ENCODE data around the gene ARHGAP10.

DNA sequence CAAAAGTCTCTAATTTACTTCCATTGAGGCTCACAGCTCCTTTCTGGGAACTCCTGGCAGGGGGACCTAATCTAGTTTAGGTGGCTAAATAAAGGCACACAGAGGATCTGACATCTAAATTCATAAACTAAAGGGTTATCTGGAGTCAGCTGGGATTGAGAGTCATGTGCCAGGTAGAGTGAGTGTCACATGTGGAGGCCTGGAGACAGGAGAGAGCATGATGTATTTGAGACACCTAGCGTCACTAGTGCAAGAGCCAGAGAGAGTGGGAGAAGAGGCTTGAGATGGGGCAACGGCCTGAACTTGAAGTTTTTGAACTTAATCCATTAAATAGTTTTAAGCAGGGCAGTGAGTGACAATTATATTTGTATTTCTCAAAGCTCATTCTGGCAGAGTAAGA is 152.6 kb downstream of the ARHGAP10 start:
- no peak for TF ChIP-seq HDAC2 (IDR thresholded peaks at IDR 0.05)
- TF ChIP-seq, protein P1, sequence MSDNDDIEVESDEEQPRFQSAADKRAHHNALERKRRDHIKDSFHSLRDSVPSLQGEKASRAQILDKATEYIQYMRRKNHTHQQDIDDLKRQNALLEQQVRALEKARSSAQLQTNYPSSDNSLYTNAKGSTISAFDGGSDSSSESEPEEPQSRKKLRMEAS (IDR thresholded peaks at IDR 0.05; ENCODE audit: low read depth, low read length), result no peak
- TF ChIP-seq, protein P2, sequence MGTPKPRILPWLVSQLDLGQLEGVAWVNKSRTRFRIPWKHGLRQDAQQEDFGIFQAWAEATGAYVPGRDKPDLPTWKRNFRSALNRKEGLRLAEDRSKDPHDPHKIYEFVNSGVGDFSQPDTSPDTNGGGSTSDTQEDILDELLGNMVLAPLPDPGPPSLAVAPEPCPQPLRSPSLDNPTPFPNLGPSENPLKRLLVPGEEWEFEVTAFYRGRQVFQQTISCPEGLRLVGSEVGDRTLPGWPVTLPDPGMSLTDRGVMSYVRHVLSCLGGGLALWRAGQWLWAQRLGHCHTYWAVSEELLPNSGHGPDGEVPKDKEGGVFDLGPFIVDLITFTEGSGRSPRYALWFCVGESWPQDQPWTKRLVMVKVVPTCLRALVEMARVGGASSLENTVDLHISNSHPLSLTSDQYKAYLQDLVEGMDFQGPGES (IDR thresholded peaks at IDR 0.05), result no peak
- TF ChIP-seq MXI1 (IDR thresholded peaks at IDR 0.05; ENCODE audit: low read depth, low read length), result no peak
- no peak for TF ChIP-seq CREM (IDR thresholded peaks at IDR 0.05; ENCODE audit: low read depth)
- TF ChIP-seq, protein P3, sequence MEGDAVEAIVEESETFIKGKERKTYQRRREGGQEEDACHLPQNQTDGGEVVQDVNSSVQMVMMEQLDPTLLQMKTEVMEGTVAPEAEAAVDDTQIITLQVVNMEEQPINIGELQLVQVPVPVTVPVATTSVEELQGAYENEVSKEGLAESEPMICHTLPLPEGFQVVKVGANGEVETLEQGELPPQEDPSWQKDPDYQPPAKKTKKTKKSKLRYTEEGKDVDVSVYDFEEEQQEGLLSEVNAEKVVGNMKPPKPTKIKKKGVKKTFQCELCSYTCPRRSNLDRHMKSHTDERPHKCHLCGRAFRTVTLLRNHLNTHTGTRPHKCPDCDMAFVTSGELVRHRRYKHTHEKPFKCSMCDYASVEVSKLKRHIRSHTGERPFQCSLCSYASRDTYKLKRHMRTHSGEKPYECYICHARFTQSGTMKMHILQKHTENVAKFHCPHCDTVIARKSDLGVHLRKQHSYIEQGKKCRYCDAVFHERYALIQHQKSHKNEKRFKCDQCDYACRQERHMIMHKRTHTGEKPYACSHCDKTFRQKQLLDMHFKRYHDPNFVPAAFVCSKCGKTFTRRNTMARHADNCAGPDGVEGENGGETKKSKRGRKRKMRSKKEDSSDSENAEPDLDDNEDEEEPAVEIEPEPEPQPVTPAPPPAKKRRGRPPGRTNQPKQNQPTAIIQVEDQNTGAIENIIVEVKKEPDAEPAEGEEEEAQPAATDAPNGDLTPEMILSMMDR (IDR thresholded peaks at IDR 0.05 in 2 of 3, conservative IDR thresholded peaks at IDR 0.05 in 1 of 3; ENCODE audit: control insufficient read depth in 2 of 3, extremely low read depth in 1 of 3, insufficient read depth in 1 of 3, low read depth in 3 of 3, low read length in 3 of 3), result no peak
- TF ChIP-seq HCFC1 (IDR thresholded peaks at IDR 0.05; ENCODE audit: low read length), result no peak
- no peak for TF ChIP-seq MTA3 (IDR thresholded peaks at IDR 0.05; ENCODE audit: borderline replicate concordance, low read length)
- no peak for TF ChIP-seq ZNF24 (IDR thresholded peaks at IDR 0.05)
- TF ChIP-seq FOS (IDR thresholded peaks at IDR 0.05; ENCODE audit: borderline replicate concordance, extremely low read depth, insufficient read length), result no peak
- no peak for TF ChIP-seq CHD4 (IDR thresholded peaks at IDR 0.05)
- no peak for TF ChIP-seq SMAD1 (IDR thresholded peaks at IDR 0.05; ENCODE audit: low read depth, partially characterized antibody)

Data from GM12878 (cell line).